ENCODE measurements around the gene ANKRD55.
"Not testable (repeated sequence)": the region's sequence is repeated elsewhere in the genome, so short reads cannot be mapped to it uniquely, and the experiment has no call there.

GRCh38 chr5:56257763-56258529 lies 24.8 kb upstream of the ANKRD55 start:
- not testable (repeated sequence) for TF ChIP-seq CTCF (IDR thresholded peaks at IDR 0.05); EP300 (IDR thresholded peaks at IDR 0.05; ENCODE audit: borderline replicate concordance in 1 of 2, low read depth in 1 of 2, low read length in 1 of 2)
